CD4-positive, alpha-beta T cell treated with Interleukin-2 at 100 ng/mL for 4 hours (primary cell): ENCODE results near the gene MACROD2.
"Not testable (repeated sequence)": the region's sequence is repeated elsewhere in the genome, so short reads cannot be mapped to it uniquely, and the experiment has no call there.

Experiments
- DNase-seq: peaks from one replicate; pipeline ENCODE4 v3.0.0-alpha.2; 2020; ENCODE audit warnings: low spot score

MACROD2 gene

DNA sequence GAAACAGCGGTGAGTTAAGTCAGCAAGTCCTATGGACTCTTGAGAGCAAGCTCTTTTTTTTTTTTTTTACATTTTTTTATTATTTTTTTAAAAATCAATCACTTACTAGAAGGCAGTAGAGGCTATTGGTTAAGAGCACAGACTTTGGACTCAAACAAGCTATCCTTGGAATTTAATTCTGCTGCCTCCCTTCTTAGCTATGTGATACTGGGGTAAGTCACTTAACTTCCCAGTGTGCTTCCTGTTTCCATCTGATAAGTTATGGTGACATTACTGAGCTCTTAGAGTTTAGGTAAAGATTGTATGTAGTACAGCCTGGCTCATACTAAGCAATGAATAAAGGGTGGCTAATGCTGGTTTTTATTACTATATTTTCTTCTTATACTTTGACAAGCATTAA is 1112.6 kb downstream of the MACROD2 start:
- DNase-seq, result no peak

DNA sequence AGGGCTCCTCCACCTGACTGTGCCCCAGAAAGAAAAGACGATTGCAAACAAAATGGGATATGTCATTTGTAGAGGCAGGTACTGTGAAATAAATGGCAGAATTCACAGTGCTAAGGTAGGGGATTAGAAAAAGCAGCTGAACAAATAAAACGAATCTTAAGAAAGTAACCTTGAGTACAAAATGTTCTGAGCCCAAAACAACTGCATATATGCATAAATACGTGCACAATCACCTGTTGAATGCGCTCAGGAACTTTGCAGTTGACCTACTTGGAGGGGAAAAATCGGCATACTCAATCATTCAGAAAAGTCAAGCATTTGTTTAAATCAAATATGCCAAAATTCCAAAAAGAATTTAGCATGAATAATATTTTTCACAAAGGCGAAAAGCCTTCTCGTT is 1114.2 kb downstream of the MACROD2 start:
- no peak for DNase-seq

GRCh38 chr20:15111654-15112053 is 1116.3 kb downstream of the MACROD2 start:
- DNase-seq, result no peak

- no peak for DNase-seq
Measured at GRCh38 chr20:15113144-15113773, 1117.9 kb downstream of the MACROD2 start.

GRCh38 chr20:15119852-15120487 is 1124.7 kb downstream of the MACROD2 start:
- no peak for DNase-seq

GRCh38 chr20:15122613-15123012 is 1127.3 kb downstream of the MACROD2 start:
- no peak for DNase-seq

DNA sequence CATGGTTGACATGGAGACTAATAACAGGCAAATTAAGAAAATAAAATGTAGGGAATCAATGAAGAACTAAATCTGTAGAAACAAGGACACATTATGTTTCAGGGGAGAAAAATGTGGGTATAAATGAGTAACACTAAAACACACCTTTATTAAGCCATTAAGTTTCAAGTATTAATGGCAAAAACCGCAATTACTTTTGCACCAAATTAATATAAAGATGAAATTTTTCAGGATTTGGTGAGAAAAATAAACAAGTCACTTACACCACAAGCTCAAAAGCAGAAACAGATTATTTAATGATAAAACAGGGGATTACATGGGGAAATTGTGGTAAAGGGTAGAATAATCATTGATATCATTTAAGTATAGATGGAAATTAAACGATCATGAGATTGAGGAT is 1135.9 kb downstream of the MACROD2 start:
- DNase-seq, result no peak

- DNase-seq, result no peak
Measured at GRCh38 chr20:15138548-15139126, 1143.3 kb downstream of the MACROD2 start.

GRCh38 chr20:15139522-15139921 is 1144.2 kb downstream of the MACROD2 start:
- DNase-seq, result no peak

GRCh38 chr20:15140286-15140685 is 1145.0 kb downstream of the MACROD2 start:
- no peak for DNase-seq

- DNase-seq, result not testable (repeated sequence)
Measured at GRCh38 chr20:15140940-15141339, 1145.6 kb downstream of the MACROD2 start.

- no peak for DNase-seq
Measured at GRCh38 chr20:15141861-15142260, 1146.5 kb downstream of the MACROD2 start.

DNA sequence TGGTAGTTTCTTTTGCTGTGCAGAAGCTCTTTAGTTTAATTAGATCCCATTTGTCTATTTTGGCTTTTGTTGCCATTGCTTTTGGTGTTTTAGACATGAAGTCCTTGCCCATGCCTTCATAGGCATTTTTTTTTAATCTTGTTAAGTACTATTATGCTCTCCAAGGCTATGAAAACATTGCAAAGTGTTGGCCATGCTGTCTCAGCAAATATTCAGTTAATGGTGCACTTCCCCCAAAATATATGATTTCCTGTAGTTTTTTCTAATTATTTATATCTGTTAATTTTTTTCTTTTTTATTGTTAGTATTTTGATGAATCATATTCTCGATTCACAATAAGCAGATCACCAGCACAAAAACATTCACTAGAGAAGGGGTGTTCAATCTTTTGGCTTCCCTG is 1148.2 kb downstream of the MACROD2 start:
- DNase-seq, result no peak

DNA sequence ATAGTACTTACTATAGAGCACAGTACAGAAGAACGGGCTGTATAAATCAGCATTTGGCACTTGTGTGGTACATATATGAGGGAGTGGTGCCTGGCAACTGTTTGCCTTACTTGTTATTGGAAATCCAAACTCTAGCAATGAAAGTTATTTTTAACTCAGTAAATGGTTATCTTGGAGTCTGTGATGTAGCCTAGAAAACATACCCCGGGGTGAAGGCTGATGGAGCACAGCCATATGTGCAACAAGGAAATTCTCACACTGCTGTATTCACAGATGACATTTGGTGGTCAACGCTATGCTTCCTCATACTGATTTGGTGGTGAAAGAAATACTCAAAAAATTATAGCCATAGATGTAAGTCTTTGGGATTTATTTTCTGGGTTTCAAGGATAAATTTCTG is 1149.6 kb downstream of the MACROD2 start:
- DNase-seq, result no peak

GRCh38 chr20:15146948-15147347 is 1151.6 kb downstream of the MACROD2 start:
- no peak for DNase-seq

DNA sequence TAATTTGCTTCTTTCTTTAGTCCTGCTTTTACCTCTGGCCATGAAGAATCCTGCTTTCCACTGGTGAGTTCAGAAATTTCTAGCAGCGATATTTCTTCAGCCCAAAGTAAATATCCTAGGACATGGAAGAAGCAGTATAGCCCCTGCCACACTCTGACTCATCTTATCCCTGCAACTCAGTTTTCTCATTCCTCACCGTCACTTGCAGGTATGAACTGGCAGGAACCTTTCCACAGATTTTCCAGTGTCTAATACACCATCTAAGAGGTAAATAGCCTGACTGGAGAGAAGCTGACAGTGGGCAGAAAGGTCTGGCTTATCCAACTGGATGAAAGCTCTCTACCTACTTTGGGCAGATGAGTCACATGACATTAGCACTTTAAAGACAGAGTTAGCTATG is 1158.8 kb downstream of the MACROD2 start:
- no peak for DNase-seq

DNA sequence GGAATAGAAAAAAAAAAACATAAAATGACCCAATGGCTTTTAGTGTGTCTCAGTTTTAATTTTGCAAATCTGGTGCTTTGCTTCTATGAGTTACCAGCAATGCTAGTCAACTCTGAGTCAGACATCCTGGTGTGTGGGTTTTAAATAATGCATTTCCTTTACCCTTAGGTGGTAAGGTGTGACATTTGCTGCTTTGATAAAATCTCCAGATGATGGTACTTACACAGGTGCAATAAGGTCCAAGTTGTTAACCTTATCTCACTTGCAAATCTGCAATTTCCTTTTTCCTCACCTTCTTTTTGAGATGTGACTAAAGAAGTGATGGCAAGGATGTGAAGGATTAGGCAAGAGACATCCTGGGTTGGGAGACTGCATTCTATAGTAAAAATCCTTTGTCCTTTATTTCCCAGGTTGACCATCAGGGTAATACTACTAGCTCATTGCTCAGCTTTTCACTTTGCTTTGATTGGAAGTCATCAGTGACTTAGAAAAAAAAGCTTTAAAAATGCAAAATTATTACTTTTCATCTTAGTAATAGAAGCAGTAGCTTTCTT is 1160.6 kb downstream of the MACROD2 start:
- DNase-seq, result no peak

- DNase-seq, result no peak
Measured at GRCh38 chr20:15158533-15158932, 1163.2 kb downstream of the MACROD2 start.

DNA sequence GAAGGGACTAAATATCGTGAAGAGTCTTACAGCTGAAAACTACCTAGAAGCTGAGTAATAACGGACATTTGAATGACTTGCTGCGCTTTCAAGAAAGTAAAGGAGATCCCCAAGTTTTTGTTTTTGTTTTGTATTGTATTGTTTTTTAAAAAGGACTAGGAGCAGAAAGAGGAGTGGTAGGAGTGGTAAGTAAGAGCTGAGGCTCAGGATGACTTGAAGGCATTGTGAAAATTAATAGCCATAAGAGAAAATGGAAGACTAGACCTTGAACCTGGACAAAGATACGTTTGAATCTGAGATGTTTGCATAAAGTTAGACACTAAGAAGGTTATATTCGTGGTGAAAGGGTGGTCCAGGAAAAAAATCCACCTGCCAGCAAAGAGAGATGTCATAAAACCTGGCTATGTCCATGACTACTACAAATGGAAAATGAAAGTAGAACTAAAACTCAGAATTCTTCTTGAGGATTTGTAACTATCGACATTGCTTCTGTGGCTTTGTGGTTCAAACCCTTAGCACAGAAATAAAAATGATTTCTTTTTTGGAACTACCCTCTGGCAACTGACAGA is 1166.8 kb downstream of the MACROD2 start:
- no peak for DNase-seq

GRCh38 chr20:15163632-15164031 is 1168.3 kb downstream of the MACROD2 start:
- no peak for DNase-seq

- no peak for DNase-seq
Measured at GRCh38 chr20:15164726-15165125, 1169.4 kb downstream of the MACROD2 start.

DNA sequence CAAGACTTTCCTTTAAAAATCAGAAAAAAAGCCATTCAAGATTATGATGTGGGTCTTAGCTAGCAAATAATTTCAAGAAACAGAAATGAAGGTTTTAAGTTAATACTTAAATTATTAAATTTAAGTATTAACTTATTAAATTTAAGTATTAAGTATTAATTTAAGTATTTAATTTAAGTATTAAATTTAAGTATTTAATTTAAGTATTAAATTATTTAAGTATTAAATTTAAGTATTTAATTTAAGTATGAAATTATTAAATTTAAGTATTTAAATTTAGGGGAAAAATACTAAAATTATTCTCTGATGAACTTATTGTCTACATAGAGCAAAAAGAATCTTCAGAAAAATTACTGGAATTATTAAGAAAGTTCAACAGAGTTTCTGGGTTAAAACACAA is 1171.4 kb downstream of the MACROD2 start:
- no peak for DNase-seq

DNA sequence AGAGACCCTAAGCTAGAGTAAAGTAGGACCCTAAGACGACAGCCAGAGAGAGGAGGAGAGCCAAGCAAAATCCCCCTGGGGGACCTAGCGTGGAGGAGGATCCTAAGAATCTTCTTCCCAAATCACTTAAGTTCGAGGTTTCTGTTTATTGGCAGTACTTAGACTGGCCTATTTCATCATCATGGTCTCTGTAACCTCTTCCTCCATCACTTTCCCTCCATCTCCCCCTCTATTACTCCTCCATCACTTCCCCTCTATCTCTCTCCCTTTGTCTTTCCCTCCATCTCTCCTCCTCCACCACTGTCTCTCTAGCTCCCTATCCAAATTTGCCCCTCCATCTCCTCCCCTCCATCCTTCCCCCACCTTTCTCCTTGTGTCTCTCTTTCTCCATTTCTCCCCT is 1175.7 kb downstream of the MACROD2 start:
- DNase-seq, result no peak
